Activated naive CD8-positive, alpha-beta T cell treated with anti-CD3 and anti-CD28 coated beads for 36 hours (primary cell): ENCODE results near the gene C2orf68. TPM values are rescaled to one million over a fixed set of nuclear protein-coding genes. Genes with fewer than 3 reads are reported as not detected.
"Not testable (repeated sequence)": the region's sequence is repeated elsewhere in the genome, so short reads cannot be mapped to it uniquely, and the experiment has no call there.

Experiments
- DNase-seq: peaks from one replicate; pipeline ENCODE4 v3.0.0; 2021
- H3K27ac Mint-ChIP-seq: one replicate; pipeline ENCODE4 v1.8.0; 2022; ENCODE audit warnings: mild to moderate bottlenecking, moderate library complexity, mixed read lengths
- H3K27me3 Mint-ChIP-seq: one replicate; pipeline ENCODE4 v1.8.0; 2022; ENCODE audit warnings: mild to moderate bottlenecking, mixed read lengths
- H3K36me3 Mint-ChIP-seq: one replicate; pipeline ENCODE4 v1.8.0; 2021; ENCODE audit warnings: mild to moderate bottlenecking, mixed read lengths
- H3K4me1 Mint-ChIP-seq: one replicate; pipeline ENCODE4 v1.8.0; 2021; ENCODE audit warnings: mixed read lengths
- H3K4me3 Mint-ChIP-seq: one replicate; pipeline ENCODE4 v1.8.0; 2022; ENCODE audit warnings: mild to moderate bottlenecking, moderate library complexity, mixed read lengths
- H3K9me3 Mint-ChIP-seq: one replicate; pipeline ENCODE4 v1.8.0; 2022; ENCODE audit warnings: mixed read lengths
- total RNA-seq, 2 experiments: library from RNA; stranded (reverse); gene quantifications; one replicate each; pipeline ENCODE4 v1.2.3, GENCODE V29; 2021

C2orf68 gene
- total RNA-seq, 2 experiments from 2014 or later = 23.1 to 25.0 TPM

- H3K9me3 Mint-ChIP-seq = no peaks in the 10 kb centered on the region
Observed at GRCh38 chr2:85597241-85597640, 14.6 kb downstream of the C2orf68 start.

GRCh38 chr2:85596486-85597143, 15.3 kb downstream of the C2orf68 start:
- peaks cover 17% of the 10 kb centered on the region for H3K4me1 Mint-ChIP-seq
- peak overlapping the region; percentile 99 for H3K4me3 Mint-ChIP-seq
- peak overlapping the region; percentile 96 for H3K27ac Mint-ChIP-seq
- H3K36me3 Mint-ChIP-seq = peaks cover 5% of the 10 kb centered on the region
- H3K27me3 Mint-ChIP-seq = no peaks in the 10 kb centered on the region
- no peaks in the 10 kb centered on the region for H3K9me3 Mint-ChIP-seq
- no peak for DNase-seq

More at GRCh38 chr2:85597241-85597640, 14.6 kb downstream of the C2orf68 start:
- Mint-ChIP-seq H3K4me3 (no peak overlapping the region), H3K4me1 (peaks cover 20% of the 10 kb centered on the region), H3K36me3 (peaks cover 5% of the 10 kb centered on the region), H3K27me3 (no peaks in the 10 kb centered on the region), H3K27ac (no peak overlapping the region)
- DNase-seq = no peak

GRCh38 chr2:85596026-85596333, 15.9 kb downstream of the C2orf68 start:
- Mint-ChIP-seq H3K4me1 (peaks cover 16% of the 10 kb centered on the region), H3K4me3 (peak overlapping the region; percentile 99), H3K36me3 (peaks cover 5% of the 10 kb centered on the region), H3K9me3 (no peaks in the 10 kb centered on the region), H3K27ac (peak overlapping the region; percentile 96), H3K27me3 (no peaks in the 10 kb centered on the region)
- peak; percentile 44 for DNase-seq

- peak within 1 kb of the TSS; percentile 96 for H3K27ac Mint-ChIP-seq
- no peaks in the 10 kb centered on the region for H3K9me3 Mint-ChIP-seq
- peak; percentile 91 for DNase-seq
- peak within 1 kb of the TSS; percentile 99 for H3K4me3 Mint-ChIP-seq
- H3K27me3 Mint-ChIP-seq = no peaks in the 10 kb centered on the region
- peaks cover 5% of the 10 kb centered on the region for H3K36me3 Mint-ChIP-seq
- H3K4me1 Mint-ChIP-seq = peaks cover 16% of the 10 kb centered on the region
Observed at GRCh38 chr2:85595301-85596025, 16.4 kb downstream of the C2orf68 start, which contains the start of gene RNF181. Gene RNF181 (plus strand): TSS chr2:85595745. CDS start chr2:85595764, 19 bp downstream.

- Mint-ChIP-seq H3K4me1 (peaks cover 20% of the 10 kb centered on the region), H3K9me3 (no peaks in the 10 kb centered on the region), H3K27me3 (no peaks in the 10 kb centered on the region)
Observed at GRCh38 chr2:85594715-85595300, 17.1 kb downstream of the C2orf68 start.

GRCh38 chr2:85593023-85593422, 18.8 kb downstream of the C2orf68 start:
- no peaks in the 10 kb centered on the region for H3K9me3 Mint-ChIP-seq
- DNase-seq = no peak
- no peaks in the 10 kb centered on the region for H3K27me3 Mint-ChIP-seq
- H3K4me3 Mint-ChIP-seq = no peak overlapping the region
- no peak overlapping the region for H3K27ac Mint-ChIP-seq
- peaks cover 19% of the 10 kb centered on the region for H3K4me1 Mint-ChIP-seq
- peaks cover 5% of the 10 kb centered on the region for H3K36me3 Mint-ChIP-seq

More at GRCh38 chr2:85594715-85595300, 17.1 kb downstream of the C2orf68 start:
- DNase-seq = no peak
- Mint-ChIP-seq H3K4me3 (peak overlapping the region; percentile 99), H3K36me3 (peaks cover 5% of the 10 kb centered on the region), H3K27ac (peak overlapping the region; percentile 96)

- H3K4me3 Mint-ChIP-seq, H3K36me3 Mint-ChIP-seq, H3K27me3 Mint-ChIP-seq, H3K27ac Mint-ChIP-seq, DNase-seq, H3K9me3 Mint-ChIP-seq: not testable (repeated sequence)
- peaks cover 23% of the 10 kb centered on the region for H3K4me1 Mint-ChIP-seq
Observed at GRCh38 chr2:85592299-85592698, 19.6 kb downstream of the C2orf68 start.

- Mint-ChIP-seq H3K36me3 (peaks cover 4% of the 10 kb centered on the region), H3K27ac (no peak overlapping the region), H3K4me1 (peaks cover 22% of the 10 kb centered on the region), H3K27me3 (no peaks in the 10 kb centered on the region), H3K9me3 (no peaks in the 10 kb centered on the region), H3K4me3 (no peak overlapping the region)
- DNase-seq = no peak
Observed at GRCh38 chr2:85591563-85591962, 20.3 kb downstream of the C2orf68 start.

GRCh38 chr2:85590950-85591349, 20.9 kb downstream of the C2orf68 start:
- peak overlapping the region; percentile 38 for H3K27ac Mint-ChIP-seq

GRCh38 chr2:85589982-85590791, 21.7 kb downstream of the C2orf68 start:
- Mint-ChIP-seq H3K36me3 (no peaks in the 10 kb centered on the region), H3K4me1 (peaks cover 32% of the 10 kb centered on the region), H3K27me3 (no peaks in the 10 kb centered on the region), H3K4me3 (no peak overlapping the region), H3K27ac (no peak overlapping the region), H3K9me3 (no peaks in the 10 kb centered on the region)
- no peak for DNase-seq

More at GRCh38 chr2:85590950-85591349, 20.9 kb downstream of the C2orf68 start:
- H3K4me3 Mint-ChIP-seq = no peak overlapping the region
- DNase-seq = no peak
- H3K36me3 Mint-ChIP-seq = peaks cover 4% of the 10 kb centered on the region
- H3K27me3 Mint-ChIP-seq = no peaks in the 10 kb centered on the region
- peaks cover 24% of the 10 kb centered on the region for H3K4me1 Mint-ChIP-seq
- H3K9me3 Mint-ChIP-seq = no peaks in the 10 kb centered on the region

GRCh38 chr2:85589181-85589580, 22.7 kb downstream of the C2orf68 start:
- H3K27me3 Mint-ChIP-seq = no peaks in the 10 kb centered on the region
- H3K4me1 Mint-ChIP-seq = peaks cover 27% of the 10 kb centered on the region
- no peak overlapping the region for H3K27ac Mint-ChIP-seq

GRCh38 chr2:85588645-85589044, 23.2 kb downstream of the C2orf68 start:
- no peaks in the 10 kb centered on the region for H3K27me3 Mint-ChIP-seq
- H3K4me3 Mint-ChIP-seq = no peak overlapping the region
- no peaks in the 10 kb centered on the region for H3K9me3 Mint-ChIP-seq
- no peaks in the 10 kb centered on the region for H3K36me3 Mint-ChIP-seq
- peaks cover 30% of the 10 kb centered on the region for H3K4me1 Mint-ChIP-seq
- no peak for DNase-seq
- no peak overlapping the region for H3K27ac Mint-ChIP-seq

More at GRCh38 chr2:85589181-85589580, 22.7 kb downstream of the C2orf68 start:
- H3K4me3 Mint-ChIP-seq = no peak overlapping the region
- DNase-seq = no peak
- no peaks in the 10 kb centered on the region for H3K9me3 Mint-ChIP-seq
- H3K36me3 Mint-ChIP-seq = no peaks in the 10 kb centered on the region

- H3K36me3 Mint-ChIP-seq = peaks cover 2% of the 10 kb centered on the region
- H3K4me3 Mint-ChIP-seq = no peak overlapping the region
Observed at GRCh38 chr2:85588236-85588635, 23.6 kb downstream of the C2orf68 start.

GRCh38 chr2:85585781-85586105, 26.1 kb downstream of the C2orf68 start:
- Mint-ChIP-seq H3K36me3 (peaks cover 16% of the 10 kb centered on the region), H3K9me3 (no peaks in the 10 kb centered on the region), H3K4me1 (peaks cover 44% of the 10 kb centered on the region), H3K27me3 (no peaks in the 10 kb centered on the region), H3K27ac (peak overlapping the region; percentile 91), H3K4me3 (peak overlapping the region; percentile 82)
- no peak for DNase-seq

More at GRCh38 chr2:85588236-85588635, 23.6 kb downstream of the C2orf68 start:
- Mint-ChIP-seq H3K27ac (no peak overlapping the region), H3K4me1 (peaks cover 33% of the 10 kb centered on the region), H3K27me3 (no peaks in the 10 kb centered on the region), H3K9me3 (no peaks in the 10 kb centered on the region)
- no peak for DNase-seq
